Measurements from ENCODE around the gene MICAL1.

DNA sequence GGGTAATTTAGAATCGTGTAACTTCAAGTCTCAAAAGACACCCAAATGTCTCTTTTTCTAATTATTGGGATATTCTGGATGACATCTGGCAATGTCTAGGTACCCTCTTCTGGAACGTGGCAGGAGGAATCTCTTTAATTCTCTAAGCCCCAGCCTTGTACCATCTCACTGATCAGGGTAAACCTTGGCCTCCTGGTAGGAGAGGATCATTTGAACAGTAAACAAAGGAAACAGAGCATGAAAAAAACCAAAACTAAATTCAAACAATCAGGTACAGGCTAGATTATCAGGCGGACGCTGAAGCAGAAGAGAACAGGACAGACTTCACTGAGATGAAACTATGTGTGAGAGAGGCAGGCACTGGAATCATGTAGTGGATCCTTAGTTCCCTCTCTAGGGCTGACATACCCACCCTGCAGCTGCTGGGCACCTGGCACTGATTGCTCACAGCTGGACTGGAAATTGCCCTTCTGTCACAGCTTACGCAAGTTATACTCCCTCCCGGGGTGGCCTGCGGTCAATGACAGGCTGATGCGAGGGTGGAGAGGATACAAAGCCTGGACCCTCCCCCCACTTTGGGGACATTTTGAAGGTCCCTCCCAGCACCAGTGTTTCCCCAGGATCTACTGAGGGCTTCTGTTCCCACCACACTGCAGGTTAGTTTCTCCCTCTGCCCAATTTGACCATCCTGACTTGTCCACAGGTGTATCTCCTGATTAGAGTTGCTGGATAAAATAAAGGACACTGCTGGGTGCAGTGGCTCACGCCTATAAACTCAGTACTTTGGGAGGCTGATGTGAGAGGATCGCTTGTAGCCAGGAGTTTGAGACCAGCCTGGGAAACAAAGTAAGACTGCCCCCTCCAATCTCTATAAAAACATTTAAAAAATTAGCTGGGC is 48.0 kb upstream of the MICAL1 start:
- TF ChIP-seq, protein P1, sequence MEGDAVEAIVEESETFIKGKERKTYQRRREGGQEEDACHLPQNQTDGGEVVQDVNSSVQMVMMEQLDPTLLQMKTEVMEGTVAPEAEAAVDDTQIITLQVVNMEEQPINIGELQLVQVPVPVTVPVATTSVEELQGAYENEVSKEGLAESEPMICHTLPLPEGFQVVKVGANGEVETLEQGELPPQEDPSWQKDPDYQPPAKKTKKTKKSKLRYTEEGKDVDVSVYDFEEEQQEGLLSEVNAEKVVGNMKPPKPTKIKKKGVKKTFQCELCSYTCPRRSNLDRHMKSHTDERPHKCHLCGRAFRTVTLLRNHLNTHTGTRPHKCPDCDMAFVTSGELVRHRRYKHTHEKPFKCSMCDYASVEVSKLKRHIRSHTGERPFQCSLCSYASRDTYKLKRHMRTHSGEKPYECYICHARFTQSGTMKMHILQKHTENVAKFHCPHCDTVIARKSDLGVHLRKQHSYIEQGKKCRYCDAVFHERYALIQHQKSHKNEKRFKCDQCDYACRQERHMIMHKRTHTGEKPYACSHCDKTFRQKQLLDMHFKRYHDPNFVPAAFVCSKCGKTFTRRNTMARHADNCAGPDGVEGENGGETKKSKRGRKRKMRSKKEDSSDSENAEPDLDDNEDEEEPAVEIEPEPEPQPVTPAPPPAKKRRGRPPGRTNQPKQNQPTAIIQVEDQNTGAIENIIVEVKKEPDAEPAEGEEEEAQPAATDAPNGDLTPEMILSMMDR (IDR thresholded peaks at IDR 0.05; ENCODE audit: low read depth, low read length) = no peak
- no peak for TF ChIP-seq EZH2phosphoT487 (IDR thresholded peaks at IDR 0.05; ENCODE audit: low read depth)

All from OCI-LY3 (cell line).